Upper lobe of left lung (tissue), 4 donors: ENCODE data around the gene PKN2.

ENCODE experiments used
- CTCF ChIP-seq, 6 experiments: fragments of 450-650 bp in 4 of 6; fragments of 200-600 bp in 2 of 6; sonication (generic) in 2 of 6; IDR thresholded peaks; one replicate each; pipeline ENCODE4 v1.5.1; 2016 to 2019; ENCODE audit warnings: antibody characterized with exemption in 6 of 6
- POLR2A ChIP-seq, 4 donors: fragments of 450-650 bp; IDR thresholded peaks; one replicate each; pipeline ENCODE4 v1.5.1; 2016 to 2017; ENCODE audit warnings: antibody characterized with exemption in 4 of 4, mild to moderate bottlenecking in 2 of 4

GRCh38 chr1:88867743-88868521 is 183.9 kb downstream of the PKN2 start:
- TF ChIP-seq POLR2A (IDR thresholded peaks at IDR 0.05) (no peak), CTCF (IDR thresholded peaks at IDR 0.05) (no peak)
